H1 (cell line): ENCODE data around the gene ITGA8. TPM values are rescaled to one million over a fixed set of nuclear protein-coding genes. Genes with fewer than 3 reads are reported as not detected.

Experiments used
- CTCF ChIA-PET: fragments of 300-600 bp; sonication (Branson Sonifier 250); formaldehyde crosslinking; loops from one replicate; lab custom pipeline; 2021; ENCODE audit not compliant: partially characterized antibody; lab: Charles Lee
- POLR2A ChIA-PET: fragments of 300-600 bp; sonication (Branson Sonifier 250); formaldehyde crosslinking; loops from one replicate; lab custom pipeline; 2021; ENCODE audit warnings: inconsistent platforms; ENCODE audit not compliant: partially characterized antibody; lab: Charles Lee
- DNase-seq, 2 experiments: peaks; one replicate each; pipeline versions ENCODE4 v3.0.0 to v3.0.0-alpha.2; 2010 to 2022; ENCODE audit warnings: low spot score in 2 of 2, low read depth in 1 of 2, mixed read lengths in 1 of 2
- FAIRE-seq: peaks from 2 replicates; lab custom pipeline; 2011; peaks lifted over from hg19 to GRCh38; lab: Jason Lieb, UNC
- H2AFZ ChIP-seq: 2 replicates; pipeline ENCODE4 v1.8.1; 2012; ENCODE audit warnings: low read length, inconsistent platforms
- H2AK5ac ChIP-seq: 2 replicates; pipeline ENCODE4 v1.6.1; 2013; ENCODE audit warnings: low read depth, low read length
- H2BK120ac ChIP-seq: replicated peaks from 2 replicates; pipeline ENCODE3; 2013; ENCODE audit warnings: low read depth, low read length, inconsistent platforms
- H2BK12ac ChIP-seq: 2 replicates; pipeline ENCODE4 v1.6.1; 2013; ENCODE audit warnings: low read depth, low read length
- H2BK15ac ChIP-seq: 2 replicates; pipeline ENCODE4 v1.6.1; 2013; ENCODE audit warnings: low read length
- H2BK20ac ChIP-seq: 2 replicates; pipeline ENCODE4 v1.6.1; 2013; ENCODE audit warnings: low read length
- H2BK5ac ChIP-seq: 2 replicates; pipeline ENCODE4 v1.6.1; 2013; ENCODE audit warnings: low read depth, low read length
- H3K14ac ChIP-seq: 2 replicates; pipeline ENCODE4 v1.6.1; 2013; ENCODE audit warnings: inconsistent platforms; ENCODE audit not compliant: insufficient read length
- H3K18ac ChIP-seq: 2 replicates; pipeline ENCODE4 v1.6.1; 2013; ENCODE audit warnings: low read length; ENCODE audit errors: extremely low read depth
- H3K23ac ChIP-seq: 2 replicates; pipeline ENCODE4 v1.6.1; 2013; ENCODE audit warnings: inconsistent platforms; ENCODE audit not compliant: insufficient read length
- H3K23me2 ChIP-seq: 2 replicates; pipeline ENCODE4 v1.6.1; 2013; ENCODE audit warnings: low read depth, low read length
- H3K27ac ChIP-seq: 2 replicates; pipeline ENCODE4 v1.6.1; 2011; ENCODE audit warnings: low read depth, low read length, inconsistent platforms
- H3K27me3 ChIP-seq, 4 experiments: replicated peaks in 1 of 4; 1 replicate in 1 of 4; 2 replicates in 3 of 4; pipeline versions ENCODE4 v1.6.1 to v1.8.1; 2011 to 2013; ENCODE audit warnings: low read length in 3 of 4, mild to moderate bottlenecking in 3 of 4, inconsistent platforms in 2 of 4, mixed read lengths in 2 of 4, moderate library complexity in 1 of 4; ENCODE audit not compliant: control insufficient read depth in 3 of 4, insufficient read depth in 3 of 4; ENCODE audit errors: extremely low read depth in 1 of 4
- H3K36me3 ChIP-seq, 4 experiments: 2 replicates each; pipeline versions ENCODE4 v1.6.1 to v1.8.1; 2011 to 2013; ENCODE audit warnings: mild to moderate bottlenecking in 4 of 4, low read length in 3 of 4, moderate library complexity in 2 of 4, control low read depth in 1 of 4, inconsistent platforms in 1 of 4; ENCODE audit not compliant: insufficient read depth in 4 of 4, control insufficient read depth in 2 of 4
- H3K4ac ChIP-seq: replicated peaks from 2 replicates; pipeline ENCODE3; 2013; ENCODE audit warnings: low read length, low read depth, mixed read lengths, inconsistent platforms; ENCODE audit not compliant: insufficient read length
- H3K4me1 ChIP-seq, 4 experiments: replicated peaks in 1 of 4; 1 replicate in 1 of 4; 2 replicates in 3 of 4; pipeline versions ENCODE4 v1.6.1 to v1.8.1; 2011 to 2013; ENCODE audit warnings: low read length in 3 of 4, inconsistent platforms in 2 of 4, mixed read lengths in 1 of 4; ENCODE audit not compliant: insufficient read depth in 4 of 4, control insufficient read depth in 3 of 4
- H3K4me2 ChIP-seq, 2 experiments: 2 replicates each; pipeline versions ENCODE4 v1.6.1 to v1.8.1; 2011 to 2013; ENCODE audit warnings: low read depth in 2 of 2, low read length in 2 of 2, control low read depth in 1 of 2, inconsistent platforms in 1 of 2, mild to moderate bottlenecking in 1 of 2; ENCODE audit not compliant: insufficient read depth in 1 of 2
- H3K4me3 ChIP-seq, 4 experiments: fragments of 200-600, 300-600 bp in 1 of 4; sonication (generic), shearing (Covaris generic), sonication (Bioruptor Twin) in 1 of 4; 2 replicates each; pipeline versions ENCODE4 v1.5.1 to v1.8.1; 2011 to 2016; ENCODE audit warnings: low read length in 4 of 4, low read depth in 3 of 4, control low read depth in 2 of 4, inconsistent platforms in 2 of 4, mild to moderate bottlenecking in 2 of 4, mixed read lengths in 1 of 4, moderate library complexity in 1 of 4; ENCODE audit not compliant: insufficient read depth in 2 of 4; ENCODE audit errors: extremely low read depth in 1 of 4
- H3K56ac ChIP-seq: replicated peaks from 2 replicates; pipeline ENCODE3; 2013; ENCODE audit warnings: low read depth, mild to moderate bottlenecking, mixed read lengths, low read length, inconsistent platforms; ENCODE audit not compliant: insufficient read length
- H3K79me1 ChIP-seq: 2 replicates; pipeline ENCODE4 v1.6.1; 2013; ENCODE audit warnings: low read depth, low read length, control low read depth
- H3K79me2 ChIP-seq, 2 experiments: 2 replicates each; pipeline versions ENCODE4 v1.6.1 to v1.8.1; 2012 to 2013; ENCODE audit warnings: low read length in 2 of 2, mild to moderate bottlenecking in 2 of 2, inconsistent platforms in 1 of 2; ENCODE audit not compliant: insufficient read depth in 2 of 2, control insufficient read depth in 1 of 2
- H3K9ac ChIP-seq, 4 experiments: replicated peaks in 1 of 4; 1 replicate in 1 of 4; 2 replicates in 3 of 4; pipeline versions ENCODE4 v1.6.1 to v1.8.1; 2011 to 2013; ENCODE audit warnings: low read depth in 3 of 4, low read length in 3 of 4, control low read depth in 2 of 4, mild to moderate bottlenecking in 2 of 4, moderate library complexity in 2 of 4, inconsistent platforms in 1 of 4; ENCODE audit errors: extremely low read depth in 1 of 4
- H3K9me3 ChIP-seq, 2 experiments: 2 replicates each; pipeline versions ENCODE4 v1.6.1 to v1.8.1; 2012 to 2013; ENCODE audit warnings: mild to moderate bottlenecking in 2 of 2, moderate library complexity in 2 of 2, control low read depth in 1 of 2, inconsistent platforms in 1 of 2, low read depth in 1 of 2, low read length in 1 of 2, mixed read lengths in 1 of 2; ENCODE audit not compliant: insufficient read depth in 2 of 2
- H4K20me1 ChIP-seq, 2 experiments: replicated peaks in 1 of 2; 2 replicates each; pipeline versions ENCODE3 to v1.8.1; 2011 to 2013; ENCODE audit warnings: inconsistent platforms in 2 of 2, low read length in 2 of 2, mild to moderate bottlenecking in 1 of 2; ENCODE audit not compliant: insufficient read depth in 2 of 2, control insufficient read depth in 1 of 2
- H4K5ac ChIP-seq: 2 replicates; pipeline ENCODE4 v1.6.1; 2013; ENCODE audit warnings: low read length, low read depth, mixed read lengths, inconsistent platforms; ENCODE audit not compliant: insufficient read length
- H4K8ac ChIP-seq: 2 replicates; pipeline ENCODE4 v1.8.0; 2013; ENCODE audit warnings: mild to moderate bottlenecking, moderate library complexity, low read length, inconsistent platforms; ENCODE audit not compliant: insufficient read depth; ENCODE audit errors: extremely low read depth
- H4K91ac ChIP-seq: replicated peaks from 2 replicates; pipeline ENCODE3; 2013; ENCODE audit warnings: low read length, mixed read lengths, inconsistent platforms; ENCODE audit not compliant: insufficient read length
- CBX5 ChIP-seq: fragments of 300-800, 300-1000 bp; sonication (generic); IDR thresholded peaks from 2 replicates; pipeline ENCODE4 v1.7.1; 2016; ENCODE audit warnings: antibody characterized with exemption, low read length, low read depth
- CEBPB ChIP-seq: IDR thresholded peaks from 2 replicates; pipeline ENCODE4 v1.6.1; 2012; ENCODE audit warnings: low read depth, low read length
- EZH2 ChIP-seq: fragments of 200-600 bp; sonication (generic); IDR thresholded peaks from 2 replicates; pipeline ENCODE4 v1.7.1; 2012; ENCODE audit warnings: low read depth, mild to moderate bottlenecking, moderate library complexity, low read length, inconsistent platforms; ENCODE audit not compliant: severe bottlenecking
- GTF2F1 ChIP-seq: IDR thresholded peaks from 2 replicates; pipeline ENCODE4 v1.6.1; 2012; ENCODE audit warnings: low read depth, low read length, improper control_type of control experiment, borderline replicate concordance
- MAFK ChIP-seq: IDR thresholded peaks from 2 replicates; pipeline ENCODE4 v1.6.1; 2012; ENCODE audit warnings: low read depth, mild to moderate bottlenecking, improper control_type of control experiment, low read length
- POLR2A ChIP-seq, 2 experiments: IDR thresholded peaks; 1 replicate in 1 of 2; 2 replicates in 1 of 2; pipeline ENCODE4 v1.6.1; 2011; ENCODE audit warnings: low read depth in 2 of 2, low read length in 2 of 2, mild to moderate bottlenecking in 2 of 2; ENCODE audit errors: control extremely low read depth in 1 of 2
- RFX5 ChIP-seq: IDR thresholded peaks from 2 replicates; pipeline ENCODE4 v1.6.1; 2011; ENCODE audit warnings: low read depth, low read length, improper control_type of control experiment, borderline replicate concordance
- RNF2 ChIP-seq: fragments of 200-900, 300-1000 bp; sonication (generic); IDR thresholded peaks from 2 replicates; pipeline ENCODE4 v1.7.1; 2016; ENCODE audit warnings: borderline replicate concordance, low read depth, mild to moderate bottlenecking, antibody characterized with exemption, low read length; ENCODE audit not compliant: poor library complexity, severe bottlenecking; ENCODE audit errors: missing control alignments
- SAP30 ChIP-seq: fragments of 300-600 bp; sonication (generic); IDR thresholded peaks from 2 replicates; pipeline ENCODE4 v1.7.1; 2012; ENCODE audit warnings: low read length, moderate library complexity, mild to moderate bottlenecking, inconsistent platforms; ENCODE audit not compliant: insufficient read depth, insufficient replicate concordance
- TAF7 ChIP-seq: optimal IDR thresholded peaks from 2 replicates; pipeline ENCODE3; 2011; ENCODE audit warnings: low read depth, mild to moderate bottlenecking, inconsistent platforms, low read length, moderate library complexity, borderline replicate concordance
- TBP ChIP-seq: IDR thresholded peaks from 2 replicates; pipeline ENCODE4 v1.6.1; 2011; ENCODE audit warnings: low read depth, low read length, improper control_type of control experiment
- YY1 ChIP-seq: IDR thresholded peaks from 2 replicates; pipeline ENCODE4 v1.6.1; 2011; ENCODE audit warnings: low read depth, mild to moderate bottlenecking, low read length
- WGBS, 2 experiments: shearing (Covaris generic) in 1 of 2; methylation state at CpG; one replicate each; pipeline versions ENCODE4 v1.1.6 to v1.1.7; 2013 to 2015; ENCODE audit warnings: low lambda C conversion rate in 2 of 2, mixed read lengths in 2 of 2, inconsistent platforms in 1 of 2, low coverage in 1 of 2, missing lambda C conversion rate in 1 of 2; ENCODE audit not compliant: insufficient replicate concordance in 2 of 2, insufficient coverage in 1 of 2, insufficient read length in 1 of 2; ENCODE audit errors: extremely low coverage in 1 of 2, missing lambda C conversion rate in 1 of 2; 5-methylcytosine and 5-hydroxymethylcytosine counted together
- polyA plus RNA-seq, 7 experiments: library from polyadenylated mRNA; depleted of rRNA in 3 of 7; stranded (reverse) in 5 of 7; unstranded in 2 of 7; fragments of >200 nt in 5 of 7; fragments of 200-250 nt in 2 of 7; gene quantifications; 1 replicate in 5 of 7; 2 replicates in 1 of 7; 4 replicates in 1 of 7; pipeline versions ENCODE4 v1.2.1 to v1.2.3, GENCODE V29; 2011 to 2013; ENCODE audit warnings: missing spikeins in 2 of 7, mixed read lengths in 2 of 7
- total RNA-seq: library from RNA; stranded (reverse); fragmentation: NEBNext Ultra II Directional; extraction: Animal tissue kit (Norgen Biotek cat#: 25700); gene quantifications from 2 replicates; pipeline ENCODE4 v1.2.1, GENCODE V29; 2021

ITGA8 gene
- total and polyA plus RNA-seq, 2 of the 8 experiments (the other 6 are each of a cell fraction or from before 2014, with no cell fraction given): not detected

- Histone ChIP-seq H2AK5ac (no peak overlapping the region), H2AFZ (peak overlapping the region; percentile 91), H3K27ac (no peak overlapping the region), H2BK12ac (no peak overlapping the region), H2BK15ac (no peak overlapping the region), H3K4me1 (no peaks in the 10 kb centered on the region), H2BK5ac (no peak overlapping the region), H3K14ac (no peak overlapping the region), H3K27me3 (no peaks in the 10 kb centered on the region), H3K4ac (no peak overlapping the region), H3K79me1 (no peaks in the 10 kb centered on the region), H3K79me2 (no peaks in the 10 kb centered on the region), H3K18ac (no peak overlapping the region), H4K8ac (no peak overlapping the region), H2BK120ac (no peak overlapping the region), H2BK20ac (no peak overlapping the region), H3K4me3 (no peak overlapping the region), H3K9ac (no peak overlapping the region), H3K56ac (no peak overlapping the region), H3K4me2 (no peak overlapping the region), H4K5ac (no peak overlapping the region), H4K91ac (no peak overlapping the region), H3K9me3 (no peaks in the 10 kb centered on the region), H3K23ac (no peak overlapping the region), H3K36me3 (no peaks in the 10 kb centered on the region), H4K20me1 (no peaks in the 10 kb centered on the region), H3K23me2 (no peaks in the 10 kb centered on the region)
- no peak for FAIRE-seq
- POLR2A ChIA-PET: no interaction called here
- 83% methylated on average over 7 of the region's 7 CpGs; no CpG with 5 or more reads in 1 of the 2 experiments for WGBS, 2 experiments
- CTCF ChIA-PET: interaction anchor here (1.0 to 1.7 kb wide), 3 partner anchors 10 to 76 kb away, joined by 4 to 5 read pairs (median 4); no protein-coding TSS in a partner anchor
- DNase-seq: no peak
- no peak for TF ChIP-seq MAFK
- no peak for TF ChIP-seq TBP
- no peak for TF ChIP-seq CBX5
- no peak for TF ChIP-seq SAP30
- no peak for TF ChIP-seq EZH2
- TF ChIP-seq TAF7: no peak
- TF ChIP-seq YY1: no peak
- TF ChIP-seq RFX5: no peak
- no peak for TF ChIP-seq GTF2F1
- no peak for TF ChIP-seq RNF2
- TF ChIP-seq POLR2A (IDR thresholded peaks at IDR 0.05; ENCODE audit: control extremely low read depth in 1 of 2, low read depth in 2 of 2, low read length in 2 of 2): no peak
- no peak for TF ChIP-seq CEBPB
Observed at GRCh38 chr10:15515202-15515601, 204.5 kb downstream of the ITGA8 start.
